Epithelial cell of proximal tubule (primary cell): ENCODE results near the gene MTMR1. TPM values are rescaled to one million over a fixed set of nuclear protein-coding genes. Genes with fewer than 3 reads are reported as not detected.

ENCODE experiments used
- DNase-seq: peaks from one replicate; pipeline ENCODE4 v3.0.0-alpha.2; 2011; ENCODE audit warnings: low read depth
- H3K4me3 ChIP-seq: 2 replicates; pipeline ENCODE4 v1.5.1; 2011; ENCODE audit warnings: low read depth, mild to moderate bottlenecking, low read length
- CTCF ChIP-seq: conservative IDR thresholded peaks from 2 replicates; pipeline ENCODE4 v1.5.1; 2012; ENCODE audit warnings: low read depth, mild to moderate bottlenecking, low read length
- total RNA-seq: library from RNA; depleted of rRNA; stranded (reverse); fragments of >200 nt; gene quantifications from 2 replicates; pipeline ENCODE4 v1.2.3, GENCODE V29; 2015

The MTMR1 gene
- total RNA-seq, 1 donor from 2014 or later = 18.2 TPM

DNA sequence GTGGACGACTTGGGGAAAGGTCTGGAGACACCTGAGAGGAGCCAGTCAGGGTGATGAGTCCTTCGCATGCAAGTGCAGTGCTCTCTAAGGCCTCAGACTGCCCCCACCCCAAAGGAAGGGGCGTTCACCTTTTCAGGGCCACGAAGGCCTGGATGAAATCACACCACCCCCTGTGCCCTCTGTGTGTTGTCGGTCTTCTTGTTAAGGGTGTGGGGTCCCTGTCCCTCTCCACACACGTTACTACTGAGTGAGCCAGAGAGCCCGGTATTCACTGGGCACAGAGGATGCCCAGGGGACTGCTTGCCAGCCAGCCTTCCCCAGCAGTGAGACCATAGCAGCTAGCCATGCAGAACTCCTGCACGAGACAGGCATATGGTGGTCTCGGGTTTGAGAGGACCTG is 72.0 kb downstream of the MTMR1 start:
- no peak for TF ChIP-seq CTCF
- DNase-seq = no peak
- H3K4me3 ChIP-seq = no peak overlapping the region

GRCh38 chrX:150765782-150766350 is 72.7 kb downstream of the MTMR1 start:
- H3K4me3 ChIP-seq = no peak overlapping the region

DNA sequence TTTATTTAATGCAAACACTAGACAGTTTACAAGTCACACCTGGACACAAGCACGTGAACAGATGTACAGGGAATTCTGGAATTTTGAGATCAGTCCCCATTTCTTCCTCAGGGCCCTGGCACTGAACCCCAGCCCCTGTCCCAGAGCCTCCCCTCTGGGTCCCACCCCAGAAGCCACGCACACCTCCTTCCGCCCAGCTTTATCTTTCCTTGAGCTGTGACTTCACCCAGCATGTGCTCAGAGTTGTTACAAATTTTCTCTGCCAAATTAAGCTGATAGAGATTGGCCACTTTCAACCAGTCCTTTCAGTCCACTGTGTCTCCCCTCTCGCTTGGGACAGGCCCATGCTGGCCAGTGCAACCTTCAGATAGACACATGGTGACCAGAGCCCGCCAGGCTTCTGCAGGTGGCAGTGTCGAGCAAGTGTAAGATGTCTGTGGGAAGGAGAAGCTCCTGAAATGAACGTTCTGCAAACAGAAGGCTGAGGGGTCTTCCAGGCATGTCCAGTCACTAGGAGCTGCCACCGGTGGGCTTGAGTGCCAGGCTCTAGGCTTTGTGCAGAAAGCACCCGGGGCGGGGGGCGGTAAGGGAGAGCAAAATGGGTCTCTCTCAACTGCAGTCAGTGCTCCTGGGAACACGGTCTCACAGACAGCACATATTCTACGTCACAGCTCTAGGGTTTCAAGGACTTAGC is 73.3 kb downstream of the MTMR1 start:
- H3K4me3 ChIP-seq = no peak overlapping the region
- no peak for TF ChIP-seq CTCF
- no peak for DNase-seq

More at GRCh38 chrX:150765782-150766350, 72.7 kb downstream of the MTMR1 start:
- no peak for TF ChIP-seq CTCF
- DNase-seq = no peak

DNA sequence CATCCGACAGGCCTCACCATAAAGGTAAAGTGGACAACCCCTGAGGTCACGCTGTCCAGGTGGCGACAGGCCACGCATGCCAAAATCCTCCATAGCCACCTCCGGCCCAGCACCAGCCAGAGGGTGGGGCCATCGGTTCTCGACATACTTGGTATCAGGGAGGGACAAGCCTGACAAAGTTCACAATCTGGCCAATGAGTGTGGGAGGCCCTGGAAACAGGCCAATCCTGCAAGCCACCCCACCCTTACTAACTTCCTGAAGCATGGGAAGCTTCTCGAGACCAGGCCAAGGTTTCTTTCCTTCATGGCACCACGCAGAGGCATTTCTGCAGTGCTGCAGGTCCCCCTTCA is 73.8 kb downstream of the MTMR1 start:
- no peak for DNase-seq
- no peak overlapping the region for H3K4me3 ChIP-seq
- no peak for TF ChIP-seq CTCF

DNA sequence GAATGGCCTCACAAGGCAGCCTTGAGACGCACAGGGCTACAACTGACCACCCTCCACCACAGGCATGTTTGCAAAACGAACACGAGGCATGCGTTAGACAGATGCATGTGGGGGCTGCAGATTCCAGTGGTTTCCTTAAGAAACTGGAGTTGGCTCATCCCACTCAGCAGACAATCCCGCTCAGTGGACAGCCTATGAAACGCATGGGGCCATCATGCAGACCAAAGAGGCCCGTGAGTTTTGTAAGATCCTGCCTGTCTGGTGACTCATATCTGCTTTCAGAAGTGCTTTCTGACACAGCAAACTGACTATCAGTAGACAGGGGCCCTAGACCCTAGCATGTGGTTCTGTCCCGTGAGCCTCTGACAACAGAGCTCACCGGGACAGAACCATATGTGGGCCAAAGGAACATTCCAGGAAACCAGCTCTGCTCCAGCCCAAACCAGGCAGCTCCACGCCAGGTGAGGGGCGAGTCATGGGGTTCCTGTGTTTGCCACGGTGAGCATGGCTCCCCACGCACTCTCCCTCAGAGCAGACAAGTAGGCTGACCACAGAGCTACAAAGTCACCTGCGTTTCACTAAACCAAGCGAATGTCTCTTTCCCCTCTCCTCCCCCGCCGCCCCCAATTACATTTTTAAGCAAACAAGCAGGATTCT is 74.4 kb downstream of the MTMR1 start:
- H3K4me3 ChIP-seq = no peak overlapping the region
- DNase-seq = no peak
- TF ChIP-seq CTCF = no peak

DNA sequence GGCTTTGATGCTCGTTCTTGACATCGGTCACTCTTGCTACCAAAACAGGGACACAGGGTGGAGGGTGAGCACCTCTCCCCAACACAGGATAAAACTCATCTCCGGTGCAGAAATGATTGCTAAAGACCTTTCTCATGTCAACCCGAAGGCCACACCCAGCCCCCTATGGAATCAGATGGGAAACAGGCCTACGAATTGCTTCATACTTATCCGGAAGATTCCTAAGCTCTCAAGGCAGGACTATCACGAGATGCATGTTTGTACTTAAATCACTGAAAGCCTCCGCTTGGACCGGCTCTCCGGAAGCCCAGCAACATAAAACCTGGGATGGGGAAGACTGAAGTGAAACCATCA is 74.9 kb downstream of the MTMR1 start:
- no peak overlapping the region for H3K4me3 ChIP-seq
- TF ChIP-seq CTCF = no peak
- DNase-seq = no peak
